Eye (tissue), 1 donor: ENCODE measurements around the gene ALDH1A3.
A peak's percentile ranks its signal among the peaks of the same experiment; 100 is the strongest.

Experiments used
- DNase-seq: peaks from one replicate; pipeline ENCODE4 v3.0.0-alpha.2; 2015

Gene ALDH1A3

GRCh38 chr15:100902436-100903167, 23.0 kb downstream of the ALDH1A3 start:
- DNase-seq = peak; percentile 75

GRCh38 chr15:100903168-100903554, 23.5 kb downstream of the ALDH1A3 start:
- DNase-seq = no peak

- no peak for DNase-seq
Observed at GRCh38 chr15:100905850-100906249, 26.2 kb downstream of the ALDH1A3 start.

- no peak for DNase-seq
Observed at GRCh38 chr15:100908466-100908865, 28.8 kb downstream of the ALDH1A3 start.

GRCh38 chr15:100909565-100909964, 29.9 kb downstream of the ALDH1A3 start:
- no peak for DNase-seq

GRCh38 chr15:100909989-100910955, 30.6 kb downstream of the ALDH1A3 start:
- DNase-seq = peak; percentile 55

GRCh38 chr15:100911086-100911485, 31.5 kb downstream of the ALDH1A3 start:
- no peak for DNase-seq

GRCh38 chr15:100913961-100914360, 34.3 kb downstream of the ALDH1A3 start:
- peak; percentile 45 for DNase-seq

- DNase-seq = no peak
Observed at GRCh38 chr15:100914876-100915275, 35.2 kb downstream of the ALDH1A3 start.

- DNase-seq = peak; percentile 90
Observed at GRCh38 chr15:100918034-100918689, 38.5 kb downstream of the ALDH1A3 start.

- peak; percentile 75 for DNase-seq
Observed at GRCh38 chr15:100918690-100919480, 39.3 kb downstream of the ALDH1A3 start, which contains the start of gene LRRK1. LRRK1 (plus strand) TSS chr15:100919357; CDS start chr15:100924633, 5,276 bp downstream.

GRCh38 chr15:100919481-100920405, 40.1 kb downstream of the ALDH1A3 start:
- peak; percentile 68 for DNase-seq

GRCh38 chr15:100920516-100921135, 41.0 kb downstream of the ALDH1A3 start:
- DNase-seq = no peak

- no peak for DNase-seq
Observed at GRCh38 chr15:100922192-100923040, 42.8 kb downstream of the ALDH1A3 start.

GRCh38 chr15:100923076-100923475, 43.4 kb downstream of the ALDH1A3 start:
- DNase-seq = no peak

GRCh38 chr15:100923902-100924301, 44.3 kb downstream of the ALDH1A3 start:
- no peak for DNase-seq

- no peak for DNase-seq
Observed at GRCh38 chr15:100924436-100924835, 44.8 kb downstream of the ALDH1A3 start.

- no peak for DNase-seq
Observed at GRCh38 chr15:100925480-100925879, 45.8 kb downstream of the ALDH1A3 start.

GRCh38 chr15:100926258-100926657, 46.6 kb downstream of the ALDH1A3 start:
- no peak for DNase-seq
